H54 (cell line): ENCODE data around the gene GJD3.

ENCODE experiments used
- DNase-seq: peaks from one replicate; pipeline ENCODE4 v3.0.0; 2011; ENCODE audit warnings: low spot score, mixed read lengths; ENCODE audit not compliant: insufficient read length
- FAIRE-seq: peaks from 3 replicates; lab custom pipeline; 2011; peaks lifted over from hg19 to GRCh38; lab: Jason Lieb, UNC
- POLR2A ChIP-seq: IDR thresholded peaks from 2 replicates; pipeline ENCODE4 v1.6.1; 2011; ENCODE audit warnings: low read depth, mild to moderate bottlenecking, low read length

The GJD3 gene

GRCh38 chr17:40351359-40352236 lies 12.9 kb downstream of the GJD3 start:
- FAIRE-seq = no peak
- TF ChIP-seq POLR2A = no peak
- DNase-seq = no peak

- no peak for DNase-seq
- no peak for FAIRE-seq
Observed at GRCh38 chr17:40350689-40351358, 13.7 kb downstream of the GJD3 start.

DNA sequence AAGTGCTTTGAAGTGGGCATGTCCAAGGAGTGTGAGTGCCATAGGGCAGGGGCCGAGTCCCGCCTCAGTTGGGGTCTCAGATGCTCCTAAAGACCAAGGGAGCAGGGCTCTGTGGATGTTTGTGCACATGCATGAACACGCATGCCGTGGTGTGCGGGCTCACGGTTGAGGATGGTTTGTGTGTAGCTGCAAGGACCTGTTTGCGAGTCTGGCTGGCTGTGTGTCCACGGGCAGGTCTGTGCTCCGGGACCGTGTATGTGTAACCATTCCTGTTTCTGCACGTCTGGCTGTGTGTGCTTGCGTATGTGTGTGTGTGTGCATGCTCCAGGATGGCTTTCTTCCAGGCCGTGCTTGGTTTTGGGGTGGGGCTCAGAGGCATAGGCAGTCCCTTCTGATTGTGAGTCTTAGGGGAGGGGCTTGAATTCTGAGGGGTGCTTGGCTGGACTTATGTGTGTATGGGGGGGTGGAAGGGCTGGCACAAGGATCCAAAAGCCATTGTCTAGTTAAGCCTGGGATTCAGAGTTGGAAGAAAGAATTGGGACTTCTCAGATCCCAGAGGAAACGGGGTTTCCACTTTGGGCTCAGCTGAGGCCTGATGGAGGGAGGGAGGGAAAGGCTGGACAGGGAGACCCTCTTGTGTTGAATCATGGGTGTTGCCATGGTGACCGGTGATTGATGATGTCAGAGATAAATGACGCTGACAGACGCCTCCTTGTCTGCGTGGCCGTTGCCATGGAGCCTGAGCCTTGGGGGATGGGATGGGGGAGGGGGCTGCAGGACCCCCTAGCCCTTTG lies 14.4 kb downstream of the GJD3 start:
- DNase-seq (no peak), FAIRE-seq (no peak)
- no peak for TF ChIP-seq POLR2A

More at GRCh38 chr17:40350689-40351358, 13.7 kb downstream of the GJD3 start:
- no peak for TF ChIP-seq POLR2A

GRCh38 chr17:40349477-40349894 lies 15.1 kb downstream of the GJD3 start:
- FAIRE-seq = no peak
- no peak for DNase-seq
- TF ChIP-seq POLR2A = no peak

DNA sequence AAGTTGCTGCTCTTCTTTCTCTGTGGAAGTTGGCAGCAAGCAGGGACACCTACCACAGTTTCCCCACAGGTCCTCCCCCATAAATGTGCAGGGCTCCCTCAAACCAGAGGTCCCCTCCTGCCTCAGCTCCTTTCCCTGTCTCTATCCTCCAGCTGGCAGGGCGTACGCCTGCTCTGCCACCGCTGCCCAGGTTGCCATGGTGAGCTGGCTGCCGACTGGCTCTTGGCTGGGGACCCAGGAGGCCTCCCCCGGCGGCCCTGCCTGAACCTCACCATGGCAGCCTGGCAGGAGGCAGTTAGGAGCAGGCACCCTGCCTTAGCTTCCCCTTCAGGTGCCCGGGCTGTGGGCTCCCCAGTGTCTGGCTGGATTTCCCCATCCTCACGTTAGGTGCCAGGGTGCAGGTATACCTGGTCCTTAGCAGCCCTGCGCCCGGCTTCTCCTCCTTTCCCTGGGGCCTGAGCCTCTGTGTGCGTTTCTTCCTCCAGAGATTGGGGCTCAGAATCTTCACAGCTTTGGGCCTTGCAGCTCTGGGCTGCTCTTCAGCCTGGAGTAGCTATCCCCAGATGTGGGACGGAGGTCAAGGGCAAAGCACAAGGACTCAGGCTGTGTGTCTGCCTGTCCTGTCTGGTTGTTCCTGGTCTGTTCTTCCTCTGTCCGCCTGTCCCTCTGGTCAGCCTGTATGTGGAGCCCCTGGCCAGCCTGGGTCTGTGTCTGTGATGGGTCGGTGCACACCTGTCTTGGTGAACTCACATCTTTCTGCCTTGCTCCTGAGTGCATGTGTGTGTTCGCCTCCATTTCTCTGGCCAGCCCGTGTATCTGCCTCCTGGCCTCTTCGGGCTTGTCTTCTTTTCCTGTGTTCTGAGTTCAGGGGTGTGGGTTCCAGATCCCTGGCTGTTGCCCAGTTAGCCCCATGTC lies 15.7 kb downstream of the GJD3 start:
- FAIRE-seq (no peak), DNase-seq (no peak)
- TF ChIP-seq POLR2A = no peak

DNA sequence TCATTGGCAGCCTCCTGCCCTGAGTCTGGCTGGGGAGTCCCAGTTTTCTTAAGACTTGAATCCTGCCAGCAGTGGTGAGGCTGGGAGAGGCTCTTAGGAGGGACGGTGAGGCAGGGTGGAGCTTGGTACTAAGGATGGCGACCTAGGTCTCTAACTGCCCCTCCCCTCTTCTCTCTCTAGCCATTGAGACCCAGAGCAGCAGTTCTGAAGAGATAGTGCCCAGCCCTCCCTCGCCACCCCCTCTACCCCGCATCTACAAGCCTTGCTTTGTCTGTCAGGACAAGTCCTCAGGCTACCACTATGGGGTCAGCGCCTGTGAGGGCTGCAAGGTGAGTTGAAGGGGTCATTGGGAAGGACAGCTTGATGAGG lies 16.4 kb downstream of the GJD3 start:
- DNase-seq (no peak), FAIRE-seq (no peak)
- no peak for TF ChIP-seq POLR2A

DNA sequence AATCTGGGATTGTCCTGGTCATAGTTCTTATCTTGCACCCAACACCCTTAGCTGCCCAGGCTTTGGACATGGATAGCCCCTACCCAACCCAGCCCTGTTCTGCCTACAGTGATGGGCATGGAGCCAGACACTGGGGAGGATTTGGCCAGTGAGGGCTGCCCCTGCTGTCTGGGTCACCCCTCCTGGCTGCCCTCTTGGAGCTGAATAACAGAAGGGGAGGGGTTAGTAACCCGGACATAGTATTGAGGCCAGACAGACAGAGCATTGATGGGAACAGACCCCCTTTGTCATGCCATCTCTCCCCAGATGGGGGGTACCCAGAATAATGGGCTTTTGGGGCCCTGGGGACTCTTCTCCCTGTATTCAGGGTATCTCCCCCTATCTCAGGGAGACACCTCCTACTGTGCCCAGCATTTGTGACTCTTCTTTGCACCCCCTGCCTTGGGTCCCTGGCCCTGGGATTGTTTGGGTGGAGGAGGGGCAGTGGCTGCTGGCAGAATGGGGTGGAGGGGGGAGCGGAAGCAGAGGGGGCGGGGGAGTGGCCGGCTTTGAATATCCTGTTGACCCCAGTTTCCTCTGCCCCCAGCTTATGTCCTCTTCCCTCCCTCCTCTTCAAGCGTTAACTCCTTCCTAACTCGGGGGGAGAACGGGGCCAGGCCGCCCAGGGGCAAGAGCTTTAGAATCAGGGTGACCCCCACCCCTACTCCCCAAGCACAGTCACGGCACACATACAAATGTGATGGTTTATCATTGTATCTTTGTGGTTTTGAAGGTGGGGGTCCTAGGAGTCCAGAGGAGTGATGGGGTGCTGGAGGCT lies 17.0 kb downstream of the GJD3 start:
- TF ChIP-seq POLR2A = no peak
- no peak for DNase-seq
- no peak for FAIRE-seq

DNA sequence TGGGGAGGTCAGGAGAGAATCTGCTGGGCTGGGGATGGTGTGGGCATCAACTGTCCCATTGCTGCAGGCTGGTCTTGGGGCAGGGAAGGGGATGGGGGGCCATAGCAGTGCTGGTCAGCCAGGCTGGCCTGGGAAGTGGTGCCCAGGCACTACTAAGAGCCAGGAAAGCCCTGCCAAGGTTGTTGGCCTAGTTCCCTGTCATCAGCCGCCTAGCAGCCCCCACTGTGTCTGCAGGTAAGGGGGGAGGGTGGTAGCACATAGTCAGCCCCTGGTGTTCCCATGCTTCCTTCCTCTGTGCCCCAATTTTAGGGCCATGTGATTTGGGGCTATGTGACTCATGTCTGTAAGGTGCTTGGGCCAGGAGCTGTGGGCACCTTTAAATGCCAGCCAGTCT lies 17.8 kb downstream of the GJD3 start:
- TF ChIP-seq POLR2A = no peak
- no peak for FAIRE-seq
- no peak for DNase-seq

GRCh38 chr17:40345994-40346764 lies 18.4 kb downstream of the GJD3 start:
- DNase-seq (no peak), FAIRE-seq (no peak)
- no peak for TF ChIP-seq POLR2A

GRCh38 chr17:40345161-40345993 lies 19.2 kb downstream of the GJD3 start:
- FAIRE-seq (no peak), DNase-seq (peak; percentile 73)
- TF ChIP-seq POLR2A = 0 out of 2 replicates have a peak, but pooled peaks have one; percentile 19

DNA sequence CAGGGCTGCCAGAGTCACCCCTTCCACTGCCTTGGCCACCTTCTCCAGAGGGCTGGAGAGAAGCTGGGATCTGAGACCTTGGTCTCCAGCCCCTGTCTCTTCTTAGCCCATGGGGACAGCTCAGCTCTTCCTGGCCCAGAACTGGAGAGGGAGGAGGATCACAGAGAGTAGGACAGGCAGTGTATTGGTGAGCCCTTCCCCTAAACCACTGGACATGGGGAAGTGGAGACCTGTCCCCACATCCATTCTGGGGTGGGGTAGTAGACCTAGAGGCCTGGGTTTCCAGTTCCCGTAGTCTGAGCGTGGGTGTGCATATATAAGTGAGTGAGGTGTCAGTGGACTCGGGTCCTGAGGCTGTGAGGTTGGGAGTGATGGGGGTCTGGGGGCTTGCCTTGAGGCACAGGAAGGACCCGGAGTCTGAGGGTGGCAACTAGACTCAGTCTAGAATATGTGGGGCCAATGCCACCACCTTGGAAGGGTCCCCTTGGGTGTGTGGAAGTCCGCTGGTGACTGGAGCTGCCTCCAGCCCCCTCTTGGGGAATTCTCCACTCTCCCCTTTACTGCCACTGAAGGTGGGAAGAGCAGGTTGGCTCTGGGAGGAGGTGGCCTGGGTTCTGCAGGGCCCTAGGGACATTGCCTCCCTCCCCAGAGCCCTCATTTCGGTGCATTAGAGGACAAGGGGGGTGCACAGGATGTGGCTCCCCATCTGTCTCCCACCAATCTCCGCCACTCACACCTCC lies 19.9 kb downstream of the GJD3 start:
- DNase-seq (no peak), FAIRE-seq (no peak)
- no peak for TF ChIP-seq POLR2A
